ENCODE results near the gene C11orf91. TPM values are rescaled to one million over a fixed set of nuclear protein-coding genes. Genes with fewer than 3 reads are reported as not detected.
"Not testable (repeated sequence)": the region's sequence is repeated elsewhere in the genome, so short reads cannot be mapped to it uniquely, and the experiment has no call there.

C11orf91 gene
- total and polyA plus RNA-seq, 2 of the 4 experiments (the other 2 are of a cell fraction): 0.10 TPM; not detected in 1

GRCh38 chr11:33730716-33731115 is 30.1 kb upstream of the C11orf91 start (continued):
- TF ChIP-seq, protein P1, sequence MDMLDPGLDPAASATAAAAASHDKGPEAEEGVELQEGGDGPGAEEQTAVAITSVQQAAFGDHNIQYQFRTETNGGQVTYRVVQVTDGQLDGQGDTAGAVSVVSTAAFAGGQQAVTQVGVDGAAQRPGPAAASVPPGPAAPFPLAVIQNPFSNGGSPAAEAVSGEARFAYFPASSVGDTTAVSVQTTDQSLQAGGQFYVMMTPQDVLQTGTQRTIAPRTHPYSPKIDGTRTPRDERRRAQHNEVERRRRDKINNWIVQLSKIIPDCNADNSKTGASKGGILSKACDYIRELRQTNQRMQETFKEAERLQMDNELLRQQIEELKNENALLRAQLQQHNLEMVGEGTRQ (IDR thresholded peaks at IDR 0.05; ENCODE audit: low read depth, low read length): no peak
- no peak for TF ChIP-seq SMC3 (IDR thresholded peaks at IDR 0.05; ENCODE audit: low read depth, low read length)
- TF ChIP-seq CEBPB (IDR thresholded peaks at IDR 0.05; ENCODE audit: low read depth, low read length): no peak
- no peak for TF ChIP-seq MXI1 (IDR thresholded peaks at IDR 0.05; ENCODE audit: borderline replicate concordance, low read depth, low read length)

DNA sequence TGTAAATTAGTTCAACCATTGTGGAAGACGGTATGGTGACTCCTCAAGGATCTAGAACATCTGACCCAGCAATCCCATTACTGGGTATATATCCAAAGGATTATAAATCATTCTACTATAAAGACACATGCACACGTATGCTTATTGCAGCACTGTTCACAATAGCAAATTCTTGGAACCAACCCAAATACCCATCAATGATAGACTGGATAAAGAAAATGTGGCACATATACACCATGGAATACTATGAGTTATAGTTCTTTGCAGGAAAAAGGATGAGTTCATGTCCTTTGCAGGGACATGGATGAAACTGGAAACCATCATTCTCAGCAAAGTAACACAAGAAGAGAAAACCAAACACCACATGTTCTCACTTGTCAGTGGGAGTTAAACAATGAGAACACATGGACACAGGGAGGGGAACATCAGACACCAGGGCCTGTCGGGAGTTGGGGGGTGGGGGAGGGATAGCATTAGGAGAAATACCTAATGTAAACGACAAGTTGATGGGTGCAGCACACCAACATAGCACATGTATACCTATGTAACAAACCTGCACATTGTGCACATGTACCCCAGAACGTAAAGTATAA is 28.5 kb upstream of the C11orf91 start:
- dilution Hi-C loops (cut with HindIII; ENCODE audit: low sequenced_read_pairs, unreplicated experiment); H4K5ac ChIP-seq (ENCODE audit: low read depth, low read length); H2BK5ac ChIP-seq (ENCODE audit: low read depth, low read length, poor library complexity, severe bottlenecking); POLR2A ChIA-PET (ENCODE audit: unreplicated experiment); DNase-seq; H4K91ac ChIP-seq (ENCODE audit: insufficient read depth, low read depth, low read length); H3K27ac ChIP-seq (ENCODE audit: insufficient read depth, low read length); H2AK5ac ChIP-seq (ENCODE audit: low read depth, low read length); H2AK9ac ChIP-seq (replicated peaks; ENCODE audit: low read depth, low read length, poor library complexity); H2BK15ac ChIP-seq (ENCODE audit: low read depth, low read length); H2BK20ac ChIP-seq (ENCODE audit: low read depth, low read length); H3K18ac ChIP-seq (ENCODE audit: low read depth, low read length); in situ Hi-C loops (cut with MboI; ENCODE audit: low sequenced_read_pairs); H4K8ac ChIP-seq (ENCODE audit: low read depth in 2 of 2, low read length in 2 of 2); BruUV-seq (replicated peaks); H3K4ac ChIP-seq (ENCODE audit: low read depth, low read length); H3K14ac ChIP-seq (replicated peaks; ENCODE audit: low read depth, low read length); intact Hi-C loops (cut with micrococcal nuclease); H3K4me3 ChIP-seq (ENCODE audit: insufficient read depth, low read depth, low read length); H3K23ac ChIP-seq (ENCODE audit: low read depth, low read length); H3K27me3 ChIP-seq (ENCODE audit: control insufficient read depth, insufficient read depth, low read length); H3K56ac ChIP-seq (ENCODE audit: extremely low read depth, insufficient read depth, low read length); CTCF ChIA-PET; H2AFZ ChIP-seq (replicated peaks; ENCODE audit: low read length, poor library complexity); H2BK120ac ChIP-seq (ENCODE audit: low read depth, low read length); ATAC-seq (ENCODE audit: low read depth); H3K9me3 ChIP-seq (ENCODE audit: control insufficient read depth, insufficient read depth, low read length); H3K4me2 ChIP-seq (ENCODE audit: low read depth, low read length); H3K9ac ChIP-seq (ENCODE audit: low read depth, low read length): not testable (repeated sequence)
- Histone ChIP-seq H3K9me1 (ENCODE audit: insufficient read depth, low read length) (peaks cover 31% of the 10 kb centered on the region), H3K36me3 (ENCODE audit: control insufficient read depth, insufficient read depth, low read length) (peaks cover 17% of the 10 kb centered on the region), H3K4me1 (ENCODE audit: control insufficient read depth, insufficient read depth, low read length) (peaks cover 18% of the 10 kb centered on the region), H3K79me1 (ENCODE audit: low read depth in 1 of 2, low read length in 2 of 2) (peaks cover 0 to 40% of the 10 kb centered on the region in 2 experiments; a peak in 2 of 4 replicates), H4K20me1 (ENCODE audit: insufficient read depth, low read length) (peaks cover 60% of the 10 kb centered on the region)
- WGBS, 2 experiments (ENCODE audit: extremely low coverage in 2 of 2, insufficient read length in 1 of 2): no CpG with 5 or more reads among the region's 5 CpGs

DNA sequence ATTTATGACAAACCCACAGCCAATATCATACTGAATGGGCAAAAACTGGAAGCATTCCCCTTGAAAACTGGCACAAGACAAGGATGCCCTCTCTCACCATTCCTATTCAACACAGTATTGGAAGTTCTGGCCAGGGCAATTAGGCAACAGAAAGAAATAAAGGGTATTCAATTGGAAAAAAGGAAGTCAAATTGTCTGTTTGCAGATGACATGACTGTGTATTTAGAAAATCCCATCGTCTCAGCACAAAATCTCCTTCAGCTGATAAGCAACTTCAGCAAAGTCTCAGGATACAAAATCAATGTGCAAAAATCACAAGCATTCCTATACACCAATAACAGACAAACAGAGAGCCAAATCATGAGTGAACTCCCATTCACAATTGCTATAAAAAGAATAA is 26.9 kb upstream of the C11orf91 start:
- H2BK20ac ChIP-seq (ENCODE audit: low read depth, low read length); intact Hi-C loops (cut with micrococcal nuclease); BruUV-seq (replicated peaks); H2AK9ac ChIP-seq (replicated peaks; ENCODE audit: low read depth, low read length, poor library complexity); H3K9me3 ChIP-seq (ENCODE audit: control insufficient read depth, insufficient read depth, low read length); H2AFZ ChIP-seq (replicated peaks; ENCODE audit: low read length, poor library complexity); ATAC-seq (ENCODE audit: low read depth); H4K8ac ChIP-seq (ENCODE audit: low read depth in 2 of 2, low read length in 2 of 2); H2AK5ac ChIP-seq (ENCODE audit: low read depth, low read length); in situ Hi-C loops (cut with MboI; ENCODE audit: low sequenced_read_pairs); H3K56ac ChIP-seq (ENCODE audit: extremely low read depth, insufficient read depth, low read length); H4K5ac ChIP-seq (ENCODE audit: low read depth, low read length); H2BK120ac ChIP-seq (ENCODE audit: low read depth, low read length); H2BK15ac ChIP-seq (ENCODE audit: low read depth, low read length); H3K14ac ChIP-seq (replicated peaks; ENCODE audit: low read depth, low read length); DNase-seq; H3K9ac ChIP-seq (ENCODE audit: low read depth, low read length); H4K91ac ChIP-seq (ENCODE audit: insufficient read depth, low read depth, low read length); H3K4me3 ChIP-seq (ENCODE audit: insufficient read depth, low read depth, low read length); H3K4me2 ChIP-seq (ENCODE audit: low read depth, low read length); H3K27me3 ChIP-seq (ENCODE audit: control insufficient read depth, insufficient read depth, low read length); H3K18ac ChIP-seq (ENCODE audit: low read depth, low read length); H3K23ac ChIP-seq (ENCODE audit: low read depth, low read length); H3K4ac ChIP-seq (ENCODE audit: low read depth, low read length); H2BK5ac ChIP-seq (ENCODE audit: low read depth, low read length, poor library complexity, severe bottlenecking); CTCF ChIA-PET; POLR2A ChIA-PET (ENCODE audit: unreplicated experiment); H3K27ac ChIP-seq (ENCODE audit: insufficient read depth, low read length); dilution Hi-C loops (cut with HindIII; ENCODE audit: low sequenced_read_pairs, unreplicated experiment): not testable (repeated sequence)
- H4K20me1 ChIP-seq (ENCODE audit: insufficient read depth, low read length): peaks cover 60% of the 10 kb centered on the region
- peaks cover 29% of the 10 kb centered on the region for H3K4me1 ChIP-seq (ENCODE audit: control insufficient read depth, insufficient read depth, low read length)
- H3K36me3 ChIP-seq (ENCODE audit: control insufficient read depth, insufficient read depth, low read length): peaks cover 11% of the 10 kb centered on the region
- no CpG with 5 or more reads among the region's 1 CpG for WGBS, 2 experiments (ENCODE audit: extremely low coverage in 2 of 2, insufficient read length in 1 of 2)
- peaks cover 34% of the 10 kb centered on the region for H3K9me1 ChIP-seq (ENCODE audit: insufficient read depth, low read length)
- H3K79me1 ChIP-seq (ENCODE audit: low read depth in 1 of 2, low read length in 2 of 2): peaks cover 3 to 46% of the 10 kb centered on the region in 2 experiments; a peak in 3 of 4 replicates

Measured in IMR-90 (cell line).